ENCODE measurements around the gene ZNF324.

- no peak for TF ChIP-seq CTCF (optimal IDR thresholded peaks at IDR 0.05 in 1 of 3, IDR thresholded peaks at IDR 0.05 in 1 of 3, conservative IDR thresholded peaks at IDR 0.05 in 1 of 3; ENCODE audit: extremely low read depth in 1 of 3, insufficient read depth in 2 of 3, low read length in 3 of 3)
- no peak for TF ChIP-seq EZH2 (IDR thresholded peaks at IDR 0.05; ENCODE audit: low read length)
Observed at GRCh38 chr19:58491393-58491792, 24.5 kb downstream of the ZNF324 start.
